GM18909 (cell line): ENCODE measurements around the gene ELK4.

Experiments used
- ATAC-seq: cut with Tn5 transposase; IDR thresholded peaks from one replicate; pipeline ENCODE4 v1.9.1; 2021; ENCODE audit warnings: mild to moderate bottlenecking; ENCODE audit not compliant: unreplicated experiment, poor library complexity

The ELK4 gene

DNA sequence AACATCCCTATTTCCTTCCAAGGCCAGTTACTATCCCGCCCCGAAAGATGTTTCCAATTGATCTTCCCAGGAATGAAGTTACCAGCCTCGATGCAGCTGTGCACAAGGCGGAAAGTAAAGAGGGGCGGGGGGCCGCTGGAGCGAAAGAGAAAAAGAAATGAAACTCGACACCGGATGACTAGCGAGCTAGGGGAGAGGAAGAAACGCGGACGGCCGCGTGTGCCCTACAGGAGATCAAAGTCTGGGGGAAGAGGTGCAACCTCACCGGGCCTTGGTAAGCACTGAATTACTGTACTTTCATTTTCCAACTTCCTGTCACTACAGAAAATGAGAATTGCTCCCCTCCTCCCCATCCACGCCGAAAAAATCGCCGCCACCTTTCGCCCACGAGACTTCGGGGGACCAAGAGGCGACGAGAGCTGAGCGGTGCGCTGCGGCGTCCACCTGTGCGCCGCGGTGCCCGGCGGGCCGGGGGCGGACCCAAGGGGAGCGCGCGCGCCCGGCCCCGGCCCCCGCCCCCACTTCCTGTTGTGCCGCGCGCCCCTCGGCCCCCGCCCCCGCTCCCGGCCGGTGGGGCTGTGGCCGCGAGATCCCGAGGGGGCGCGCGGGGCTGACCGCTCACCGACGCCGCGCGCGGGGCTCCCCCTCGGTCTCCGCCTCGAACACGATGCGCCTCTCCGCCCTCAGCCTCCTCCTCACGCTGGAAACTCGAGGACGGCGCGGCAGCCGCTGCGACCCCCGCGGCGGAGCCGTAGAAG, 622 bp downstream of the ELK4 start:
- ATAC-seq, result peak; percentile 70

DNA sequence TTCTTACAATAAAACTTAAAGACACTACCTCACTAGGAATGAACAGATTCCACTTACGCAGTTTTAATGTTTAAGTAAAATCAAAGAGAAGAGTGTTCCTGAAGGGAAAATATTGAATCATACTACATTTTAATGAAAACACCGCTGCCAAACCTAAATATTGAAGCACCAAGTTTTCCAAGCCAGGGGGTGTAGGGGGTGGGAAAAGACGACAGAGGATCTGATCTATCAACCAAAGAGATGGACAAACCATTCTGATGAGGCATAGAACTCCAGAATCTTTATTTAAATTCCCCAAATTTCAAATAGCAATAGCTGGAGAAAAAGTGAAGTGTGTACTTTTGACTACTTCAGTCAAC, 1.2 kb downstream of the ELK4 start:
- no peak for ATAC-seq

DNA sequence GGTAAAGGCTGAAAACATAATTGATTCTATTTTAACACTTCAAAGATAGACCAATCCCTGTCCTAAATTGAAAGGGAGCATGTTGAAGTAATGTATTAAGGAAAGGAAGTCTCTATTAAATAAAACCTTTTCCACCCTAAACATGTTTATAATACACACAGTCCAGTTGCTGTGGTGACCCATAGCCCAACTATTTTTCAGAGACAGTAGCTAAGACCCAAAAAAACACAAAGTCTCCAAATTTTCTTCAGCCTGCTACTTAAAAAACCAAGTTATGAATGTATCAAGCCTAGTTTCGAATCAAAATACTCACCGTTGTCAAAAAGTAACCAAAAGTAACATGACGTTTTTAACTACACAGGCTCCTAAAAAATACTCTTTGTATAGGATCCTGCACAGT, 1.6 kb downstream of the ELK4 start:
- no peak for ATAC-seq

DNA sequence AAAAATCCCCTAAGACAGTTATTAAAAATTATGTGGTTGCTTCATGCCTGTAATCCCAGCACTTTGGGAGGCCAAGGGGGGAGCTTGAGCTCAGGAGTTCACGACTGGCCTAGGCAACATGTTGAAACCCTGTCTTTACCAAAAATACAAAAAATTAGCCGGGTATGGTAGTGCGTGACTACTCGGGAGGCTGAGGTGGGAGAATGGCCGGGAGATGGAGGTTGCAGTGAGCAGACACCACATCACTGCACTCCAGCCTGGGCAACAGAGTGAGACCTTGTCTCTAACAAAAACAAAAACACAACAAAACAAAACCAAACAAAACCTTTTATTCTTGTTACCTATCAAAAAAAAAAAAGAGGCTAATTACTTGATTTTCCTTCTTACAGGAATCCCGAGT, 2.1 kb downstream of the ELK4 start:
- no peak for ATAC-seq

DNA sequence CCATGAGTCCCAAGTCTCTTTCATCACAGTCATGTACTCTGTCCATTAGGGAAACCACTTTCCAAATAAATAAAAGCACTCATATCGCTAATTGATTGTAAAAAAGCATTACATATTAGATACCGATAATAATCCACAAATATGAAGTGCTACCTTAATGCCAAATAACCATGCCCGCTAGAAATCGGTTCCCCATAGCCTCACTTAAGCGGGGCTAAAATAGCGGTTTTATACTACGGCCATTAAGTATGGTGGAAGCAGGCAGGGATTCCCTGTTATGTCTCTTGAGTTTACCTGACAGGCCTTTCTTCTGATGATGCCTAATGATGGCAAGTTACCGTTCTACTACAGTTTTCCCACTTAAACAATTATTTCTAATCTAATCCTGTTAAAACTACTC, 3.9 kb downstream of the ELK4 start:
- no peak for ATAC-seq

DNA sequence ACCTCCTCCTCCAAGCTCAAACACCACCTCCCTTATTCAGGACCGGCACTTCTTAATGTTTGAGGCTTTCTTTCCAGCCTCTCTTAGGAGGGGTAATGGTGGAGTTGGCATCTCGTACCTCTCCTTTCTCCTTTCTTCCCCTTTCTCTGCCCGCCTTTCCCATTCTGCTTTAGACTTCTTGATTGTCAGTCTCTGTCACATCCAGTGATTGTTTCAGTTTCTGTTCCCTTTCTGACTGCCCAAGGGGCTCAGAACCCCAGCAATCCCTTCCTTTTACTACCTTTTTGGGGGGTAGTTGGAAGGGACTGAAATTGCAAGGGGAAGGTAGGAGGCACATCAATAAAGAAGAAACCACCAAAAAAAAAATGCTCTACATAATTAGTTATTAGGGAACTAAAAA, 5.6 kb downstream of the ELK4 start:
- no peak for ATAC-seq

DNA sequence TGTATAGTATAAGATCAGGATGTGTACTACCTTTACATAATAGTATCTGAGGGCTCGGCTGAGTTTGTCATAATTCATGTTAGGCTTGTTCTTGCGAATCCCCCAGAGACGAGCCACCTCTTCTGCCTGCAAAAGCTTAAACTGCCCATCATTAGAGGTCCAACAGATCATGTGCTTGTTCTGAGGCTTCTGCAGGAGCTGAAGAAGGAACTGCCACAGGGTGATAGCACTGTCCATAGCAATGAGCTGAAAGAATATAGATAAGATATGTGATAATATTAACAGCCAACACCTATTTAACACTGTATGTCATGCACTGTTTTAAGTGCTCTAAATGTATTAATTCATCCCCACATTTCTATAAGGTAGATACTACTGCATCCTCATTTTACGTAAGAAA, 8.2 kb downstream of the ELK4 start:
- no peak for ATAC-seq

DNA sequence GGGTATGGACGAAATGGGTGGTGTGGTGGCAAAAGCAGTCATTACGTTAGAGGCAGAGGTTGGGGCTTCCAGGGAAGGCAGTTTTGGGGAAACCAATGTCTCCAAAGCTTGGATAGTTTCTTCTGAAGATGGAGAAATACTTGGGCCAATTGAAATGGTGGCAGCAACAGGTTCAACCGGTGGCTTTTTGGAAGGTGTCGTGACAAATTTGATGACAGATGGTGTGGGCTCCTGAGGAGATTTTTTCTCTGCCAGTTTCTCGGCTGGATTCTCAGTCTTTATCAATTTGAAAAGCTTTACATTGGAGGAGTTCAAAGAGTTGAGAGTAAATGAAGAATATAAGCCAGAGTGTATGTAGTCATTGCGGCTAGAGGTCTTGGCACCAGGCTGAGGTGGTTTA, 11.5 kb downstream of the ELK4 start:
- no peak for ATAC-seq

DNA sequence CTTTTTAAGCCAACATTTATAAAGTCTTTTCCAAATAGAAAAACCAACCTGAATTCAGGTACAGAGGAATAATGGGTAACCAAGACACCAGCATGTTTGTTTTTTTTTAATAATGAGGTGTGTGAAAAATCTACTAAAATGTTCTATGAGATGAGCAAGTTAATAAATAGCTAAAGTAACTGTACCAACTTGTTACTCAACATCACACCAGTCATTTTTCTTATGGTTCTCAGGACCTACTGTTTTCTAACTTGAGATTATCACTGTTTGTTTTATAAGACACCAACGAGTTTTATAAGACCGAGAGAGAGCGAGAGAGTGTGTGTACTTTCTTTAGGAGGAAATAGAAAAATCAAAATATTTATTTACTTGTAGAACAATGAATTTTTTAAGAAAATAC, 12.4 kb downstream of the ELK4 start:
- no peak for ATAC-seq

DNA sequence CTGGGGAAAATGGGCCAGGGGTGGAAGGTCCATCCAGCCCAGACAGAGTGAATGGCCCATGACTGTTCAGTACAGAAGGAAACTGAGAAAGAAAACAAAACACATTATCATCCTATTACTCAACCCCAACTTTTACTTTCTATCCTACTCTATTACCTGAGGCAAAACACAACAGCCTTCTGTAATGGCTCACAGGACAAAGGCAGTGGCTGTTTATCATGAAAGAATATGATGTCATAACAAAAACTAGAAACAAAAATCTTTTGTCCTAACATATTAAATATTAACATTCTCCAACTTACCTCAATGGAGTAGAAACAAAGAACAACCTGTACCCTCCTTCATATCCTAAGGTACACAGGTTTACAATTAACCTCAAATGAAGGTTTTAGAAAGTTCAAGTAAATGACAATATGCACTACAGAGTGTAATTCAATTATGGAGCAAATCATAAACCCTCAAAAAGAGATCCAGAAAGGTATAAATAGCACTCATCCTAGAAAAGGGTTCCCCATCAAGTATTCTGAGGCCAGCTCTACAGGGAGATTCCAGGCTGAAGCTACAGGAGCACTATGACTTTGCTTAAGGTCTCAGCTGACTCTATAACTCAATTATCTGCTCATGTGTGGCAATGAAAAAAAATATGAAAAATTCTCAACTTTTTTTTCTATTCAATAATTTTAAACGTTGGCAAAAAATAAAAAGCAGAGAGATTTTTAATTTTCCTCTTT, 15.1 kb downstream of the ELK4 start:
- no peak for ATAC-seq

DNA sequence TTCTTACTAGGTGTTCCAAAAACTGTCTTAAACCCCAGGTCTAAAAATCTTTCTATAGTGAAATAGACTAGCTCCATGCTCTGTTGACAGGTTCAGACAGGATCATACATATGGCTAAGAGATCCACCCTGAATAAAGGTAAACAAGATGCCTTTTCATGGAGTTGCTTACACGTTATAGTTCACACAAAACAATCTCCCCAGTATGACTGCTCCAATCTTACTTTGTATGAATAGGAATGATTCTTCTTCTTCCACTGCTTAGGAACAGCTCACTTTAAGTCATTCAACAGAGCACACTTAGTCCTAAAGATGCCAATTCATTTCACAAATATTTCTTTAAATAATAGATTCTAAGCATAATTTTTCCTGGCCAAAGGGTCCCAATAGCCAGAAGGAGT, 16.0 kb downstream of the ELK4 start:
- no peak for ATAC-seq

DNA sequence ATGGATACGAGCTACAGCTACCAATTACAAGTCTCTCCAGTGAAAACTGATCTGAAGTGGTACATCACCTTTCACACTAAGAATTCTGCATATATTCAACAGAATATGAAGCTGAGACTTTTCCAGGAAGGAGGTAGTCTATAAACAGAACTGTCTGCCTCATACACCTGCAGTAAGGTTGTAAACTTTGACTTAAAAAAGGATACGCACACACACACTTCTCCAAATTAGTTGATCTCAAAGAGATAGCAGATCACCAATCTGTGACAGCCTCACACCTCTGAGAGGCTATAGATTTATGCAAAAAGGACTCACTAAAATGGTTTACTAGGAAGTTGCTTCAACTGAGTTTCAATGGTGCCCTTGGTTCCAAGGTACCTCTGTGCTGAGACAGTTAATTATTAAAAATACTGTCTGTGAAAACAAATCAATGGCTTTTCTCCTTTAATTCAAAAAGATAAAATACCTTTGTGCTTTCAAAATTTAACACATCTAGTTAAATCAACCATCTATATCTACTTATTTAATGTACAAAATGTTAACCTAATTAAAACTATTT, 17.9 kb downstream of the ELK4 start:
- ATAC-seq, result no peak

DNA sequence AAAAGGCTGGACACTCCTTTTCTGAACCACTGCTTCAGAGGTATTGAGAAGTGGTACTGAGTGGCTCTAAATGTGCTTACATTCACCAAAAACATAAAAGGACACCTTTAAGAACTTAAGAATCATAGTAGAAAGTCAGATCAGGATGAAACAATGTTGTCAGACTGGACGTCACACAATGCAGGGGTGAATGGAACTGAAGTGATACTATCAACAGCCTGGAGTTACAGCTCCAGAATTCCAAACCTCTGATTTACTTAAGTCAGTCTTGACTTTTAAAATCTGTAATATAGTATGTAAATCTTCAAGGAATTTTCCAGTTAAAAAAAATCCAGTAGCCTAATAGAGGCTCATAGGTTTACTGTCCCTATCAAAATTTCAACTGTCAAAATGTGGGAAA, 19.3 kb downstream of the ELK4 start:
- ATAC-seq, result no peak

DNA sequence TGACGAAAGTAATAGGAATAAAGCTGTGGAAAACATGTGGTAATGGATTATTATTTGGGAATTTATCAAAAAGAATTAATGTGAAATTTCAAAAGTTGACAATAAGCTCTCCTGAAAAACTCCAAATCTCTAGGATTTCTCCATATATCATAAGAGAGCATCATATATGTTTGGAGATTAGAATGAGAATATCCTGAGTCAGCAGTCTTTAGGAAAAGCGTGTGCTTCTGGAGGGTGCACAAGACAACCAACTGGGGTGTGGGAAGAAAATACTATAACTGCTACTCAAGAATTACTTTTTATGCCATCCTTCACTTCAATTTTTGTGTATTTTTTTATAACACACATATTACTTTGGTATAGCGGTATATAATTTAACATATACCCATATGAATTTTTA, 19.7 kb downstream of the ELK4 start:
- ATAC-seq, result no peak

DNA sequence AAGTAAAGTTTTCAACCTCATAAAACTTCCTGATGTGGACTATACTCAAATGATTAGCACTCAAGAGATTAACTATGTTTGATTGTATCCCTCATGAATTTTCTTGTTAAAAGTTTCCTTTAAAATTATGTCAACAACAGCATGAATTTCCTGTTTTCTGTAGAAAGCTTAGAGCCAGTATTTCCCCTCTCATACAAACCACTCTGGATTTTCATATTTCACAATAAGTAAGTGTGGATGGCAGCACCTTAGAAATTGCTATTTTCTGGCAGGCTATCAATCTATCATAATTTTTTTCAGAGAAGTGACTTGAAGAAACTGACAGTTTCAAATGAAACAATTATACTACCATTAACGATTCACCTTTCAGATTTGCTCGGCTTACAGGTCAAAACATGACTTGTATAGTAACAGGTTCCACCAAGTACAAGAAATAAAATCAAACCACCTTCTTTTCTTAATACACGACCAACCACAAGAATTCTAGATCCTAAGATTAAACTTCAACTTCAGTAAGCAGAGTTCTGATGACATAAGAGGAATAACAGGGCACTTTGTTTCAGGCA, 20.8 kb downstream of the ELK4 start:
- ATAC-seq, result no peak

DNA sequence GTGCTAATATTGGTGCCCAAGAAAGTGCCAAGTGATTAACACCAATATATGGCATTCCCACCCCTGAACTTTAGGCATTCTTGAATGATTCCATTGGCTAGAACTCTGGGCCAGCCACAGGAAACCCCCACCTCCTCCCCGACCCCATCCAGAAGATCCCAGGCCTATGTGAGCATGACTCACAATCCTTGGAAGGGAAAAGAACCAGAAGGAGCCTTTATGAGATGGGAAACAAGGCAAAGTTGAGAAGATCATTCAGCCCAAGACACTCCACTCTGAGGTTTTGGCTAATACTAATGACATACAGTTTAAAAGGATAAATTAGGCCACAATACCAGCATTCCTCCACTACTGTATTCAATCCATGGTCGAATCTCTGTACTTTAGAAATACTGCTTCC, 21.8 kb downstream of the ELK4 start:
- ATAC-seq, result no peak

DNA sequence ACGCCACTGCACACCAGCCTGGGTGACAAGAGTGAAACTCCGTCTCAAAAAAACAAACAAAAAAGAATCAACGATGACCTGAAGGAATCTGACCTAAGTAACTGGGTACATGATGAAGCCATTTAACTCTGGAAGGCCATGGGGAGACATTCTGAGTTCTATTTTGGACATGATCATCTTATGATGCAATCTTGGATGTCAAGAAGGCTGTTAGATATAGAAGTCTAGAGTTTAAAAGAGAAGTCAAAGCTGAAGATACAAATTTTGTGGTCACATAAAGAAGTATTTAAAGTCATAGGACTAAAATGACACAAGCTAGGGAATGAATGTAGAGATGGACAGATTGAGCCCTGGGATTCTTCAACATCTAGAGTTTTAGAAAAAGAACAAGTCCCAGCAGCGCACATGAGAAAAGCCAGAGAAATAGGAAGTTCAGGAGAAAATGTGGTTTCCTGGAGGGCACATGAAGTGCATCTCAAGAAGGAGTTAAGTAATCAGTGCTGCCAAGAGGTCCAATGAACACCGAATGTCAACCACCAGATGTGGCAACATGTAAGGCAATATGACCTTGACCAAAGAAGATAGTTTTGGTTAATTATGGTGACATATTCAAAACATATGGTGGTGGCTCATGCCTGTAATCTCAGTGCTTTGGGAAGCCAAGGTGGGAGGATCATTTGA, 26.8 kb downstream of the ELK4 start:
- ATAC-seq, result no peak

DNA sequence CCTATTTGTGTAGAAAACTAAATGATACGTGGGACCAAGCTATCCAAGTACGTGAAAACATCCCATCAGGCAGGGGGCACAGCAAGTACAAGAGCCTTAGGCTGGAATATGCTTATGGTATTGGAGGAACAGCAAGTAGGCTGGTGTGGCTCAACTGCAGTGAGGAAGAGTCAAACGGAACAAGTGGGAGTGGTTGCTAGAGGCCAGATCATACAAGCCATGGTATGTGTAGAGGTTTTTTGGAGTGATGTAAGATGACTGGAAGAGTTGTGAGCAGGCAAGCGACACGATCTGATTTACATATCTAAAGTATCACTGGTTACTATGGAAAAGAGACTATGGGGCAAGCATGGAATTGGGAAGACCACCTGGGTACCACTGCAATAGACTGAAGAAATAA, 27.8 kb downstream of the ELK4 start:
- ATAC-seq, result no peak

DNA sequence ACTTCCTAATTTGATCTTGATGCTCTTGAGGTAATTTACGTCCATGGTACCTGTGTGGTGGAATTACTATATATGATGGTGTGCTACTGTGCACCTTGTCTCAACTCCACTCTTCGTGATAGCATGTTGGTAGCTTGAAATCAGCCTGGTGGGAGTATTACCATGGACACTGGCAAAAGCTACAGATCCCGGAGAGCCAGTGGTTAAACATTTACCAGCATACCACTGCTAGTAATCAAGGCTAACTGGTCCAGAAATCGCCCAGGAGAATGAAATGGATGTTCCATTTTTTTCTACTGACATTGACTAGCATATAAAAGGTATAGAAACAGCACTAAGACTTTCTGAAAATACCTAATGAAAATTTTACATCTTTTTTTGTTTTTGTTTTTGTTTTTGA, 30.6 kb downstream of the ELK4 start:
- no peak for ATAC-seq

DNA sequence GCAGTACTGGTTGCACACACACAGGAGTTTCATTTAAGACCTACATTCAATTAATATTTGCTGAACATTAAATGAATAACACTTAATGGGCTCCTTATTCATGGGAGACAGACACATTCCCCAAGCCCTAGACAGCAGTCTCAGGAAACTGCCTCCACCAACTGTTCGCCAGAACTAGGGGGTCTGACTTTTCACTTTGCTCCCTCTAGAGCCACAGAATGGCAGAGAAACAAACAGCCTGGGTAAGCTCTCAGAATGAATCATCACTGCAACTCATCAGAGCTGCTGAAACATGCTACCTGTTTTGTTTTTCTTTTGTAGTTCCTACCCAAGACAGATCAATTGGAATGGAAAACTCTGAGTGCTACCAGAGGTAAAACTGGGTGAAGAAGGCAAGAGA, 31.7 kb downstream of the ELK4 start:
- ATAC-seq, result no peak

DNA sequence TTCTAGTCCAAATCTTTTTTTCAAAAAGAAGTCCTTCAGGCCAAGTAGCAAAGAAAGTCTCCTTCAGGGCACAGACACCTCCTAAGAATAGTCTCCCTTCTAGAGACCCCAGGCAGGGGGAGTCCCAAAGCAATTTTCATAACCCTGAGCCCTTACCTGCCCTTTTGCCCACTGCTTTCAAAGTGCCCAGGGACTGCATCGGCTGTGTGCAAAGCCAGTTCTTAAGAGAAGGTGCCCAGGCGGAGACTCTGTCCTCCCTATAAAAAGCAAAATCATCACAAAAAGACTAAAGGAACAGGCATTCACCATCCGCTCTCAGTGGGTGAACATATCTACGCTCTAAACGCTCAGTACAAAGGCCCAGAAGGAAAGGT, 32.2 kb downstream of the ELK4 start:
- no peak for ATAC-seq
